ENCODE measurements around the gene CNOT6.

The CNOT6 gene

DNA sequence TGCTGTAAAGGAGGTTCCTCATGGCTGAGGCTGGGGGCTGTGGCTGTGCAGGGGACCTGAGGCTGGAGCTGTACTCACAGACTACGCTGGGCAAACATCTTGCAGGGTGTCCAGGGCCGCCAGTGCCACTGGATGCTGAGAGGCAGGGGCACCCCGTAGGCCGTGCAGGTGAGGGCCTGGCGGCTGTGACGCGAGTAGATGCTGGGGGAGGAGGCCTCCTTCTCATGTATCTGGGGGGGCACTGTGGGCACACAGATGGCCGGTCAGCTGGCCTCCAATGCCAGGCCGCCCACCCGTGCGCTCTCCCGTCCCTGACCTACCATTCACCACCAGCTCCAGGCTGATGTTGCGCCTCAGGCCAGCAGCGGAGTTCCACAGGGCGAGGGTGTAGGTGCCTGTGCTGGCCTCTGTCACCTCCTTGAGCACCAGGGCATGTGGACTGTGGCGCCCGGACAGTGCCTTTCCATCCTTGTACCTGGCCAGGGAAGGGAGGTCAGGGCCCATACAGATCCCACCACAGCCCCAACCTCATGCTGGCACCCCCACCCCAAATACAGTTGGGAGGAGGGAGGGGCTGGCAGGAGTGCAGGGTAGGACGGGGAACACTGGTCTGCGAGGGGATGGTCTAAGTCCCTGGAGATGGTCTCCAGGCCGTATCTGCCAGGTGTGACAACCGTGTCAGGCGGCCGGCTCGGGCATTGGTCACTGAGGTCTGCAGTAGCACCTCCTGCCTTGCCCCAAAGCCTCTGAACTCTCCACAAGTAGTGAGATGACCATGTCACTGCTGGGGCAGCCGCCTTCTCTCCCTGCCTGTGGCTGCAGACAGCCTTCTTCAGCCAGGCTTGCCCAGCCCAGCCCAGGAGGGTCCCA lies 131.8 kb downstream of the CNOT6 start:
- in situ Hi-C loops (cut with HindIII; ENCODE audit: low pct_ligation_motif_present, low pct_unique_long_range_greater_than_20kb, low sequenced_read_pairs) = no loop called here
- DNase-seq = no peak

DNA sequence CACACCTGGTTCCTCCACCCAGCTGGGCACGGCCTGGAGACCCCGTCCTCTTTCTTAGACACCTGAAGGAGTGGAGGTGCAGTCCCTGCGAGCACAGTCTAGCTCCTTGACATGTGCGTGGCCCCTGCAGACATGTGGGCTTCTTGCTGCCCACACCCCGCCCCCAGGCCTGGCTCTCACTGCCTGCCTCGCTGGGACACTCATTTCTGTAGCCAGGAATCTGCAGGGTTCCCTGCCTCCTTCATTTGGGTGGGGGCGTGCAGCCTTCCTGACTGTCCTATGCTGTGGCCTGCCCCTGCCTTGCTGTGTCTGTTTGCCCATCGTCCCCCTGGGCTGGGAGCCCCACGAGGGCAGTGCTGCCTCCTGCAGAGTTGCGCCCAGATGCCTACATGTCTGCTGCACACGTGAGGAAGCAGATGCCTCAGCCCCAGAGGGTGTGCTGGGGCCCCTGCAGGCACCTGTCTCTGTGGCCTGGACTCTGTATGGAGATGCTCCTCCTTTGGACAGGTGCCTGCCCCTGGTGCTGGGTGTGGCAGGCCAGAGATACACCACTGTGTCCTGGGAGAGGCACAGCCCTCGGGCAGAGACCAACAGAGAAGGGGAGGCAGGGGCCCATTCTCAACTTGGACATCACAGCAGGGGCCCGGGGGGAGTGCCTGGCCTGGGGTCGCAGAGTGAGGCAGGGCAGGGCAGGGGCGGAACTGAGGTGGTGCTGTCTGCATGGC lies 132.6 kb downstream of the CNOT6 start:
- in situ Hi-C loops (cut with HindIII; ENCODE audit: low pct_ligation_motif_present, low pct_unique_long_range_greater_than_20kb, low sequenced_read_pairs) = no loop called here
- no peak for DNase-seq

DNA sequence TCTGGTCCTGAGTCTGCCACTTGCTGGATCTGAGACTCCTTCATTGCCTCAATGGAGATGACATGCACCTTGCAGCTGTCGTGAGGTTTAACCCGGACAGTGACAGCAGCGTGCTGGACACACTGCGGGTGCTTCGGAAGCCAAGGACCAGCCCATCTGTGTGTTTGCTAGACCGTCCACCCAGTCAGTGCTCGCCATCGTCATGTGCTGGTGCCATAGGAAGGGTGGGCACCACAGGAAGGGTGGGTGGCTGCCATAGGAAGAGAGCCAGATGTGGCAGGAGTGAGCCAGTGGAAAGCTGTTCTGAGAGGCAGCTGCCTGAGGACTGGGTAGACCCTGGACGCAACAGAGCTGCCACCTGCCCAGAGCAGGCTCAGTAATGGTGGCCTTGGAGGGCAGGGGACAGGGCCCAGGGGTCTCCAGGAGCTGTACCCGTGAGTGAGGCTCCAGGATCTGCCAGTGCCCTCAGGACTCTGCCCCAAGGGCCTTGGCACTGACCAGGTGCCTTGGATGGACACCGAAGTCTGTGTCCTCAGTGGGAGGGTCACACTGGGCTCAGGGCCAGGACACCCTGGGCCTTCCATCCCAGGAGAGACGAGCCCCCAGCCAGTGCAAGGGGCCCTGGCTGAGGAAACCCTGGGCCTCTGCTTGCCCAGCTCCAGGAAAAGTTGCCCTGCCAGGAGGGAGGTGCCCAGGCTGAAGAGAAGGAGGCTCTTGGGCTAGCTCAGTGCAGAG lies 133.4 kb downstream of the CNOT6 start:
- DNase-seq = no peak
- in situ Hi-C loops (cut with HindIII; ENCODE audit: low pct_ligation_motif_present, low pct_unique_long_range_greater_than_20kb, low sequenced_read_pairs) = no loop called here
